CD4-positive, CD25-positive, alpha-beta regulatory T cell (primary cell): ENCODE results near the gene PLPP7. TPM values are rescaled to one million over a fixed set of nuclear protein-coding genes. Genes with fewer than 3 reads are reported as not detected.

Experiments used
- ATAC-seq, 2 donors: fragments of 150-1000 bp; cut with Tn5 transposase; one replicate each; pipeline ENCODE4 v1.10.0; 2021; ENCODE audit warnings: low read depth in 2 of 2, moderate number of reproducible peaks in 2 of 2, moderate library complexity in 1 of 2
- DNase-seq, 3 donors: peaks; one replicate each; pipeline versions ENCODE4 v3.0.0 to v3.0.0-alpha.2; 2012 to 2022; ENCODE audit warnings: mixed read lengths in 1 of 3
- H3K27ac ChIP-seq: one replicate; pipeline ENCODE4 v1.7.0; 2013; ENCODE audit warnings: mild to moderate bottlenecking, low read length; ENCODE audit not compliant: insufficient read depth, poor library complexity, severe bottlenecking
- H3K27me3 ChIP-seq: one replicate; pipeline ENCODE4 v1.7.0; 2013; ENCODE audit warnings: low read length; ENCODE audit not compliant: control insufficient read depth, insufficient read depth
- H3K36me3 ChIP-seq: one replicate; pipeline ENCODE4 v1.7.0; 2013; ENCODE audit warnings: mild to moderate bottlenecking, low read length, moderate library complexity; ENCODE audit not compliant: control insufficient read depth, insufficient read depth
- H3K4me1 ChIP-seq: 2 replicates; pipeline ENCODE4 v1.7.0; 2013; ENCODE audit warnings: mild to moderate bottlenecking, low read length; ENCODE audit not compliant: insufficient read depth, control insufficient read depth, poor library complexity, severe bottlenecking
- H3K4me3 ChIP-seq: one replicate; pipeline ENCODE4 v1.7.0; 2013; ENCODE audit warnings: low read depth, mild to moderate bottlenecking, low read length, moderate library complexity
- H3K9me3 ChIP-seq, 2 experiments: 1 replicate in 1 of 2; 2 replicates in 1 of 2; pipeline ENCODE4 v1.7.0; 2013; ENCODE audit warnings: low read length in 2 of 2, mild to moderate bottlenecking in 1 of 2, moderate library complexity in 1 of 2; ENCODE audit not compliant: control insufficient read depth in 2 of 2
- H3K27ac Mint-ChIP-seq, 3 donors: one replicate each; pipeline ENCODE4 v1.8.0; 2020 to 2022; ENCODE audit warnings: mild to moderate bottlenecking in 3 of 3, mixed read lengths in 3 of 3, moderate library complexity in 2 of 3
- H3K27me3 Mint-ChIP-seq: one replicate; pipeline ENCODE4 v1.8.0; 2022; ENCODE audit warnings: mild to moderate bottlenecking, mixed read lengths
- H3K36me3 Mint-ChIP-seq: one replicate; pipeline ENCODE4 v1.8.0; 2020; ENCODE audit warnings: mixed read lengths
- H3K4me1 Mint-ChIP-seq, 4 donors: one replicate each; pipeline ENCODE4 v1.8.0; 2020 to 2022; ENCODE audit warnings: mixed read lengths in 4 of 4, mild to moderate bottlenecking in 1 of 4
- H3K4me3 Mint-ChIP-seq, 4 donors: one replicate each; pipeline ENCODE4 v1.8.0; 2020 to 2022; ENCODE audit warnings: mild to moderate bottlenecking in 4 of 4, mixed read lengths in 4 of 4, moderate library complexity in 3 of 4
- H3K9me3 Mint-ChIP-seq, 7 donors: one replicate each; pipeline ENCODE4 v1.8.0; 2020 to 2022; ENCODE audit warnings: mixed read lengths in 7 of 7, mild to moderate bottlenecking in 3 of 7, moderate library complexity in 2 of 7
- polyA plus RNA-seq, 4 donors: library from polyadenylated mRNA; unstranded; fragments of 300-500 nt; fragmentation: Illumina TruSeq; gene quantifications; one replicate each; pipeline ENCODE4 v1.2.3, GENCODE V29; 2021
- total RNA-seq: library from RNA; stranded (reverse); gene quantifications from one replicate; pipeline ENCODE4 v1.2.3, GENCODE V29; 2022

Gene PLPP7
- total and polyA plus RNA-seq, 5 donors from 2014 or later, result not detected

- H3K36me3 ChIP-seq, result no peaks in the 10 kb centered on the region
- Mint-ChIP-seq H3K36me3 (peaks cover 19% of the 10 kb centered on the region), H3K4me1 (peaks cover 0 to 36% (median 24%) of the 10 kb centered on the region in 4 donors), H3K27ac (peak overlapping the region; percentile 87 to 95 (median 94)), H3K9me3 (peaks cover 0 to 2% (median 0%) of the 10 kb centered on the region in 7 donors), H3K27me3 (peaks cover 24% of the 10 kb centered on the region), H3K4me3 (peak overlapping the region; percentile 89 to 97 (median 96))
- ATAC-seq (peak; percentile 16 to 35), DNase-seq (peak in 2 of 3 donors; percentile 41 to 82)
- peaks cover 29% of the 10 kb centered on the region for H3K4me1 ChIP-seq
- H3K4me3 ChIP-seq, result peak overlapping the region; percentile 59
- peak overlapping the region; percentile 90 for H3K27ac ChIP-seq
- no peaks in the 10 kb centered on the region for H3K9me3 ChIP-seq
- peaks cover 8% of the 10 kb centered on the region for H3K27me3 ChIP-seq
Measured at GRCh38 chr9:131278702-131279111, 10.8 kb upstream of the PLPP7 start.

- no peak for ATAC-seq
- Mint-ChIP-seq H3K9me3 (peaks cover 0 to 2% (median 0%) of the 10 kb centered on the region in 7 donors), H3K4me3 (peak overlapping the region; percentile 89 to 97 (median 96)), H3K36me3 (peaks cover 13% of the 10 kb centered on the region), H3K4me1 (peaks cover 0 to 39% (median 24%) of the 10 kb centered on the region in 4 donors), H3K27ac (peak overlapping the region; percentile 87 to 95 (median 94)), H3K27me3 (peaks cover 27% of the 10 kb centered on the region)
- H3K27ac ChIP-seq, result peak overlapping the region; percentile 90
- H3K9me3 ChIP-seq, result no peaks in the 10 kb centered on the region
- no peak for DNase-seq
- no peak overlapping the region for H3K4me3 ChIP-seq
- no peaks in the 10 kb centered on the region for H3K36me3 ChIP-seq
- H3K4me1 ChIP-seq, result peaks cover 28% of the 10 kb centered on the region
- H3K27me3 ChIP-seq, result peaks cover 8% of the 10 kb centered on the region
Measured at GRCh38 chr9:131279196-131279862, 10.2 kb upstream of the PLPP7 start.

GRCh38 chr9:131279863-131280570 is 9.5 kb upstream of the PLPP7 start:
- Mint-ChIP-seq H3K27me3 (peaks cover 27% of the 10 kb centered on the region), H3K4me3 (peak overlapping the region in 3 of 4 donors; percentile 89 to 97 (median 94)), H3K36me3 (peaks cover 10% of the 10 kb centered on the region), H3K4me1 (peaks cover 0 to 39% (median 25%) of the 10 kb centered on the region in 4 donors), H3K9me3 (peaks cover 0 to 2% (median 0%) of the 10 kb centered on the region in 7 donors), H3K27ac (peak overlapping the region in 1 of 3 donors; percentile 63)
- Histone ChIP-seq H3K4me3 (no peak overlapping the region), H3K9me3 (no peaks in the 10 kb centered on the region), H3K27ac (no peak overlapping the region), H3K4me1 (peaks cover 28% of the 10 kb centered on the region), H3K36me3 (no peaks in the 10 kb centered on the region), H3K27me3 (peaks cover 8% of the 10 kb centered on the region)
- no peak for DNase-seq
- no peak for ATAC-seq

GRCh38 chr9:131280660-131281059 is 8.9 kb upstream of the PLPP7 start:
- DNase-seq, result no peak
- Mint-ChIP-seq H3K27ac (peak overlapping the region in 1 of 3 donors; percentile 40), H3K27me3 (peaks cover 23% of the 10 kb centered on the region)

GRCh38 chr9:131281119-131281965 is 8.2 kb upstream of the PLPP7 start:
- Mint-ChIP-seq H3K27ac (no peak overlapping the region), H3K4me1 (peaks cover 0 to 39% (median 25%) of the 10 kb centered on the region in 4 donors), H3K36me3 (peaks cover under 1% of the 10 kb centered on the region), H3K27me3 (peaks cover 23% of the 10 kb centered on the region), H3K4me3 (peak overlapping the region in 2 of 4 donors; percentile 65 to 78), H3K9me3 (peaks cover 0 to 2% (median 0%) of the 10 kb centered on the region in 7 donors)
- H3K36me3 ChIP-seq, result no peaks in the 10 kb centered on the region
- peaks cover 8% of the 10 kb centered on the region for H3K27me3 ChIP-seq
- H3K9me3 ChIP-seq, result no peaks in the 10 kb centered on the region
- peaks cover 28% of the 10 kb centered on the region for H3K4me1 ChIP-seq
- H3K4me3 ChIP-seq, result no peak overlapping the region
- H3K27ac ChIP-seq, result no peak overlapping the region
- ATAC-seq (no peak), DNase-seq (no peak)

More at GRCh38 chr9:131280660-131281059, 8.9 kb upstream of the PLPP7 start:
- Mint-ChIP-seq H3K4me1 (peaks cover 0 to 39% (median 25%) of the 10 kb centered on the region in 4 donors), H3K36me3 (peaks cover 5% of the 10 kb centered on the region), H3K4me3 (peak overlapping the region in 3 of 4 donors; percentile 21 to 78 (median 41)), H3K9me3 (peaks cover 0 to 2% (median 0%) of the 10 kb centered on the region in 7 donors)
- Histone ChIP-seq H3K27ac (no peak overlapping the region), H3K4me3 (no peak overlapping the region), H3K36me3 (no peaks in the 10 kb centered on the region), H3K27me3 (peaks cover 8% of the 10 kb centered on the region), H3K9me3 (no peaks in the 10 kb centered on the region), H3K4me1 (peaks cover 28% of the 10 kb centered on the region)
- ATAC-seq, result no peak

GRCh38 chr9:131282175-131282574 is 7.3 kb upstream of the PLPP7 start:
- Histone ChIP-seq H3K9me3 (no peaks in the 10 kb centered on the region), H3K36me3 (no peaks in the 10 kb centered on the region), H3K27ac (no peak overlapping the region), H3K27me3 (peaks cover 8% of the 10 kb centered on the region), H3K4me3 (no peak overlapping the region), H3K4me1 (peaks cover 28% of the 10 kb centered on the region)
- Mint-ChIP-seq H3K36me3 (no peaks in the 10 kb centered on the region), H3K27ac (peak overlapping the region in 1 of 3 donors; percentile 17), H3K9me3 (peaks cover 0 to 2% (median 0%) of the 10 kb centered on the region in 7 donors), H3K4me3 (peak overlapping the region in 3 of 4 donors; percentile 16 to 65 (median 54)), H3K27me3 (peaks cover 23% of the 10 kb centered on the region), H3K4me1 (peaks cover 3 to 39% (median 25%) of the 10 kb centered on the region in 4 donors)
- ATAC-seq (no peak), DNase-seq (no peak)
